ENCODE data around the gene RBM43.

GRCh38 chr2:151264157-151264825, 2.6 kb upstream of the RBM43 start:
- no peak for TF ChIP-seq CTCF (IDR thresholded peaks at IDR 0.05; ENCODE audit: insufficient read depth, low read depth, low read length)
- no peak for TF ChIP-seq EZH2 (IDR thresholded peaks at IDR 0.05; ENCODE audit: insufficient read depth, low read length)

Measured in astrocyte (in vitro differentiated cells and primary cell).